ENCODE data around the gene SHOC1. TPM values are rescaled to one million over a fixed set of nuclear protein-coding genes. Genes with fewer than 3 reads are reported as not detected.

The SHOC1 gene
- total and polyA plus RNA-seq, 12 donors, result 0.11 to 8.2 (median 3.2) TPM

- H3K27me3 ChIP-seq, result no peaks in the 10 kb centered on the region
- intact Hi-C loops (cut with DNase I), result no loop called here
- no peak overlapping the region for H3K4me3 ChIP-seq
- no peak overlapping the region for H3K27ac ChIP-seq
- no peaks in the 10 kb centered on the region for H3K36me3 ChIP-seq (replicated peaks in 1 of 2)
- H3K9me3 ChIP-seq (replicated peaks in 1 of 3), result no peaks in the 10 kb centered on the region
- 38 to 54% (median 43%) methylated on average over 3 of the region's 3 CpGs for WGBS, 4 donors
- TF ChIP-seq, protein P1, sequence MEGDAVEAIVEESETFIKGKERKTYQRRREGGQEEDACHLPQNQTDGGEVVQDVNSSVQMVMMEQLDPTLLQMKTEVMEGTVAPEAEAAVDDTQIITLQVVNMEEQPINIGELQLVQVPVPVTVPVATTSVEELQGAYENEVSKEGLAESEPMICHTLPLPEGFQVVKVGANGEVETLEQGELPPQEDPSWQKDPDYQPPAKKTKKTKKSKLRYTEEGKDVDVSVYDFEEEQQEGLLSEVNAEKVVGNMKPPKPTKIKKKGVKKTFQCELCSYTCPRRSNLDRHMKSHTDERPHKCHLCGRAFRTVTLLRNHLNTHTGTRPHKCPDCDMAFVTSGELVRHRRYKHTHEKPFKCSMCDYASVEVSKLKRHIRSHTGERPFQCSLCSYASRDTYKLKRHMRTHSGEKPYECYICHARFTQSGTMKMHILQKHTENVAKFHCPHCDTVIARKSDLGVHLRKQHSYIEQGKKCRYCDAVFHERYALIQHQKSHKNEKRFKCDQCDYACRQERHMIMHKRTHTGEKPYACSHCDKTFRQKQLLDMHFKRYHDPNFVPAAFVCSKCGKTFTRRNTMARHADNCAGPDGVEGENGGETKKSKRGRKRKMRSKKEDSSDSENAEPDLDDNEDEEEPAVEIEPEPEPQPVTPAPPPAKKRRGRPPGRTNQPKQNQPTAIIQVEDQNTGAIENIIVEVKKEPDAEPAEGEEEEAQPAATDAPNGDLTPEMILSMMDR (IDR thresholded peaks at IDR 0.05), result no peak
- no peak for TF ChIP-seq POLR2A (IDR thresholded peaks at IDR 0.05)
- H3K4me1 ChIP-seq (replicated peaks in 1 of 2), result no peaks in the 10 kb centered on the region
- DNase-seq, result no peak
Measured at GRCh38 chr9:111825468-111826145, 30.9 kb upstream of the SHOC1 start.

GRCh38 chr9:111821006-111821528, 26.3 kb upstream of the SHOC1 start:
- Histone ChIP-seq H3K27me3 (no peaks in the 10 kb centered on the region), H3K36me3 (replicated peaks in 1 of 2) (no peaks in the 10 kb centered on the region), H3K4me3 (no peak overlapping the region), H3K27ac (no peak overlapping the region), H3K9me3 (replicated peaks in 1 of 3) (no peaks in the 10 kb centered on the region), H3K4me1 (replicated peaks in 1 of 2) (no peaks in the 10 kb centered on the region)
- WGBS, 4 donors, result 71 to 89% (median 77%) methylated on average over 5 of the region's 5 CpGs
- intact Hi-C loops (cut with DNase I), result no loop called here
- no peak for DNase-seq
- TF ChIP-seq, protein P1 (IDR thresholded peaks at IDR 0.05), result no peak
- TF ChIP-seq POLR2A (IDR thresholded peaks at IDR 0.05), result no peak

DNA sequence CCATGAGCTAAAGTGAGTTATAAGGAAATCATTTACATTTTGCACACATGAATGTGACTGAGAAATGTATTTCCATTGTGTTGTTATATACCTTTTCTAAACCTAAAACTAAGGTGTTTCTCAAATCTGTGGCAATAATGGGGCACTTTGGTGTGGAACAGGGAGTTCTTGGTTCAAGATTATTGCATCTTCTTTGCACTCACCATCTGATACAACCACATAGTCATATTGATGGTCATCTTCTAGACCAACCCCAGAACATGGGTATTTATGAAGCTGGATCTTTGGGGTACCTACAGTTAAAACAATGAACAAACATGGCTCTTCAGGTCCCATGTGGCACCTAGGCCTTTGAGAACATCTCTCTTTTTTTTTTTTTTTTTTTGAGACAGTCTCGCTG, 24.6 kb upstream of the SHOC1 start:
- intact Hi-C loops (cut with DNase I), result no loop called here
- no peak overlapping the region for H3K27ac ChIP-seq
- H3K36me3 ChIP-seq (replicated peaks in 1 of 2), result no peaks in the 10 kb centered on the region
- H3K27me3 ChIP-seq, result no peaks in the 10 kb centered on the region
- no peak for TF ChIP-seq POLR2A (IDR thresholded peaks at IDR 0.05)
- TF ChIP-seq, protein P1 (IDR thresholded peaks at IDR 0.05), result no peak
- DNase-seq, result no peak
- 100% methylated on average over 1 of the region's 1 CpG for WGBS, 4 donors
- no peak overlapping the region for H3K4me3 ChIP-seq
- no peaks in the 10 kb centered on the region for H3K4me1 ChIP-seq (replicated peaks in 1 of 2)
- no peaks in the 10 kb centered on the region for H3K9me3 ChIP-seq (replicated peaks in 1 of 3)

DNA sequence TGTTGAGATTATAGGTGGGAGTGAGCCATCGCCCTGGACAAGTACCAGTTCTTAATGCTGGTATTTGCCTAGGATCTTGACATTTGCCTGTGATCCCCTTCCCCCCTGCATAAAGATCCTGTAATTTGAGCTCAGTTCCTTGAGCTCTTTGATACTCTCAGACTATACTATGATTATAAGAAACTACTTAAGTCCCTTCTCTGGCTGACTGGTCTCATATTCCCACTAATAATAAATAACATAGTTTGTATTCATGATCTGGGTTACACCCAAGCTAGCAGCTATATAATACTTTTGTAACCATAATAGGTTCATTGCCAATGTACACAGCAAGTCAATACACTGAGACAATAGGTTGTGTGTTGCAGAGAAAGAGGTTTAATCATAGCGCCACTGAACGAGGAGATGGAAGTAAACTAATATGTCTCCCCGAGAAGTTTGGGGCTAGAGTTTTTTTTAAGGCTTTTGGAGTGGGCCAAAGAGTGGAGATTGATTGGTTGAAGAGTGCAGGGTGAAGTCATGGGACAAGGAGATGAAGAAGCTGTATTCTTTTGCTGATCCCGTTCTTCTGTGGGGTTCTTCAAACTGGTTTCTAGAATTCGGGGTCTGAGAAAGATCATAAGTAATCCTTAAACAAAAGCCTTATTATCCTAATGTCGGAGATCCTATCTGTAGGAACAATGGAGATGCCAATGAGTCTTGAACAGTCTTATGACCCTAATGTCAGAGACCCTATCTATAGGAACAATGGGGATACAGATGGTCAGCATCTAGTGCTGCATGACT, 20.7 kb upstream of the SHOC1 start:
- no peak for DNase-seq
- Histone ChIP-seq H3K27me3 (no peaks in the 10 kb centered on the region), H3K4me3 (no peak overlapping the region), H3K27ac (no peak overlapping the region), H3K36me3 (replicated peaks in 1 of 2) (no peaks in the 10 kb centered on the region), H3K9me3 (replicated peaks in 1 of 3) (no peaks in the 10 kb centered on the region), H3K4me1 (replicated peaks in 1 of 2) (no peaks in the 10 kb centered on the region)
- WGBS, 4 donors, result 89 to 92% (median 91%) methylated on average over 7 of the region's 7 CpGs
- no peak for TF ChIP-seq POLR2A (IDR thresholded peaks at IDR 0.05)
- TF ChIP-seq, protein P1 (IDR thresholded peaks at IDR 0.05), result no peak
- intact Hi-C loops (cut with DNase I), result no loop called here
